Activated CD8-positive, alpha-beta T cell treated with anti-CD3 and anti-CD28 coated beads for 36 hours (primary cell): Measurements from ENCODE around the gene SNX15. TPM values are rescaled to one million over a fixed set of nuclear protein-coding genes. Genes with fewer than 3 reads are reported as not detected.

Experiments used
- ATAC-seq: fragments of 200-7000 bp; cut with Tn5 transposase; one replicate; pipeline ENCODE4 v1.10.0; 2021; ENCODE audit warnings: mild to moderate bottlenecking, moderate library complexity
- CTCF ChIA-PET: fragments of 350-600 bp; sonication (Branson Sonifier 250); formaldehyde crosslinking; loops from one replicate; lab custom pipeline; 2021; ENCODE audit warnings: antibody characterized with exemption; lab: Charles Lee
- POLR2A ChIA-PET: fragments of 350-600 bp; sonication (Branson Sonifier 250); formaldehyde crosslinking; loops from one replicate; lab custom pipeline; 2021; ENCODE audit warnings: antibody characterized with exemption; lab: Charles Lee
- DNase-seq: peaks from one replicate; pipeline ENCODE4 v3.0.0-alpha.2; 2020
- H3K27ac Mint-ChIP-seq: one replicate; pipeline ENCODE4 v1.8.0; 2021; ENCODE audit warnings: mild to moderate bottlenecking, mixed read lengths
- H3K27me3 Mint-ChIP-seq: one replicate; pipeline ENCODE4 v1.8.0; 2021; ENCODE audit warnings: mixed read lengths
- H3K36me3 Mint-ChIP-seq: one replicate; pipeline ENCODE4 v1.8.0; 2021; ENCODE audit warnings: low read depth, mixed read lengths
- H3K4me1 Mint-ChIP-seq: one replicate; pipeline ENCODE4 v1.8.0; 2021; ENCODE audit warnings: low read depth, mixed read lengths
- H3K4me3 Mint-ChIP-seq: one replicate; pipeline ENCODE4 v1.8.0; 2021; ENCODE audit warnings: mild to moderate bottlenecking, moderate library complexity, mixed read lengths
- H3K9me3 Mint-ChIP-seq: one replicate; pipeline ENCODE4 v1.8.0; 2021; ENCODE audit warnings: mixed read lengths
- intact Hi-C: fragments of 100-400 bp; cut with micrococcal nuclease; formaldehyde crosslinking; loops from one replicate; pipeline ENCODE4 v1.10.0; 2022
- total RNA-seq, 2 experiments: library from RNA; stranded (reverse); gene quantifications; one replicate each; pipeline ENCODE4 v1.2.3, GENCODE V29; 2021
- TF ChIP-seq, protein P1 (sequence below): fragments of 200-600 bp; IDR thresholded peaks from one replicate; pipeline ENCODE4 v1.8.0; 2022; ENCODE audit warnings: antibody characterized with exemption, mild to moderate bottlenecking

Gene SNX15
- total RNA-seq, 2 experiments from 2014 or later: 4.7 to 5.7 TPM

DNA sequence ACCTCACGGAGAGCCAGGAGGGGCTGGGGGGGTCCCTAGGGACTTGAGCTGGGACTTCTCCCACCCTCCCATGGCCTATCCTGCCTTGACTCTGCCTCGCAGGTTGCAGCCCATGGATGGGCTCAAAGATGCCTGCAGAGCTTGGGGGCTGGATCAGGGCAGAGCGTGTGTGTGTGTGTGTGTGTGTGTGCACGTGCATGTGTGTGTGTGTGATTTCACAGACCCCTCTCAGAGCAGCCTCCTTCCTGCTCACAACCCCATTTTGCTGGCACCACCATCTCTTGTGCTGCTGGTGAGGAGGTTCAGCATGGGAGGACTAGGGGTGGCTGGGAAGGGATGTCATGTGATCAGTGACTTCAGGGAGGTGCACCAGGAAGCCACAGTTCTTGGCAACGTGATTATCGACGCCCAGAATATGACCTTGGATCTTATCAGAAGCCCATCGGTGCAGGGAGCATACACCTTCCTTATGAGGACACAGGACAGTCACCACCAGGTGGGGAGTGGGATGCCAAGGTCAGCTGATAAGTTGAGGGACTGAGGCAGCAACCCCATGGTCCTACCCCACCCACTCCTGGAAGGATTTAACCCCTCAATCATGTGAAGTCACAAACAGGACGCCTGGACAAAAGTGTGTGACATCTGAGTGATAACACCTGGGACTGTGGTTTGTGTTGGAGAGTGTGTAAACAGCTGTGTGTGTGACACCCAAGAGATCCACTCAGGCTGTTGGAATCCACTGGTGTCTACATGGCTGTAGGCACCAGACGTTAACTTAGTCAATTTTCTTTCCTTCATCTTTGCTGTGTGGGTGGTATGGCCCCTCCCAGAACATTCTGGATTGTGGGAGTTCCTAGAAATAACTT, 33.0 kb downstream of the SNX15 start:
- peaks cover 5% of the 10 kb centered on the region for H3K4me1 Mint-ChIP-seq
- POLR2A ChIA-PET: no interaction called here
- no peaks in the 10 kb centered on the region for H3K36me3 Mint-ChIP-seq
- no peak overlapping the region for H3K27ac Mint-ChIP-seq
- DNase-seq (no peak), ATAC-seq (no peak)
- no peak overlapping the region for H3K4me3 Mint-ChIP-seq
- no peaks in the 10 kb centered on the region for H3K27me3 Mint-ChIP-seq
- TF ChIP-seq, protein P1, sequence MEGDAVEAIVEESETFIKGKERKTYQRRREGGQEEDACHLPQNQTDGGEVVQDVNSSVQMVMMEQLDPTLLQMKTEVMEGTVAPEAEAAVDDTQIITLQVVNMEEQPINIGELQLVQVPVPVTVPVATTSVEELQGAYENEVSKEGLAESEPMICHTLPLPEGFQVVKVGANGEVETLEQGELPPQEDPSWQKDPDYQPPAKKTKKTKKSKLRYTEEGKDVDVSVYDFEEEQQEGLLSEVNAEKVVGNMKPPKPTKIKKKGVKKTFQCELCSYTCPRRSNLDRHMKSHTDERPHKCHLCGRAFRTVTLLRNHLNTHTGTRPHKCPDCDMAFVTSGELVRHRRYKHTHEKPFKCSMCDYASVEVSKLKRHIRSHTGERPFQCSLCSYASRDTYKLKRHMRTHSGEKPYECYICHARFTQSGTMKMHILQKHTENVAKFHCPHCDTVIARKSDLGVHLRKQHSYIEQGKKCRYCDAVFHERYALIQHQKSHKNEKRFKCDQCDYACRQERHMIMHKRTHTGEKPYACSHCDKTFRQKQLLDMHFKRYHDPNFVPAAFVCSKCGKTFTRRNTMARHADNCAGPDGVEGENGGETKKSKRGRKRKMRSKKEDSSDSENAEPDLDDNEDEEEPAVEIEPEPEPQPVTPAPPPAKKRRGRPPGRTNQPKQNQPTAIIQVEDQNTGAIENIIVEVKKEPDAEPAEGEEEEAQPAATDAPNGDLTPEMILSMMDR: no peak
- no peaks in the 10 kb centered on the region for H3K9me3 Mint-ChIP-seq
- intact Hi-C loops: no loop called here
- CTCF ChIA-PET: no interaction called here

DNA sequence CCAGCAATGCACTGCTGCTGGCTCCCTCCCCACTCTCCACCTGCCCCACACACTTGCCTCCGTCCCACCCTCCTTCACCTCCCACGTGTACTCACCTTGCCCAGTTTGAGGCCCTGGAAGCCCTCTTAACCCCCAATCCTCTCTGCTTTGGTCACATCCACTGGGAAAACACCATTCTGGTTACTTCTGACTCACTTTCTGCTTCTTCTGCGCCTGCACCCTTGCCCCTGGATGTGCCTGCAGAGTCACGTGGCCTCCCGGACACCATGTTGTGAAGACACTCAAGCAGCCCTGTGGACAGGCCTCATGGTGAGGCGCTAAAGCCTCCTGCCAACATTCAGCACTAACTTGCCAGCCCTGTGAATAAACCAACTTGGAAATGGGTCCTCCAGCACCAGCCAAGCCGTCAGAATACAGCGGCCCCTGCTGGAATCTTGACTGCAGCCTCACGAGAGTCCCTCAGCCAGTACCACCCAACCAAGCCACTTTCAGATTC, 33.7 kb downstream of the SNX15 start:
- Mint-ChIP-seq H3K36me3 (no peaks in the 10 kb centered on the region), H3K4me1 (peaks cover 5% of the 10 kb centered on the region), H3K27me3 (no peaks in the 10 kb centered on the region), H3K27ac (no peak overlapping the region), H3K4me3 (no peak overlapping the region), H3K9me3 (no peaks in the 10 kb centered on the region)
- CTCF ChIA-PET: no interaction called here
- peak; percentile 21 for DNase-seq
- POLR2A ChIA-PET: no interaction called here
- no peak for ATAC-seq
- intact Hi-C loops: no loop called here
- TF ChIP-seq, protein P1: no peak

DNA sequence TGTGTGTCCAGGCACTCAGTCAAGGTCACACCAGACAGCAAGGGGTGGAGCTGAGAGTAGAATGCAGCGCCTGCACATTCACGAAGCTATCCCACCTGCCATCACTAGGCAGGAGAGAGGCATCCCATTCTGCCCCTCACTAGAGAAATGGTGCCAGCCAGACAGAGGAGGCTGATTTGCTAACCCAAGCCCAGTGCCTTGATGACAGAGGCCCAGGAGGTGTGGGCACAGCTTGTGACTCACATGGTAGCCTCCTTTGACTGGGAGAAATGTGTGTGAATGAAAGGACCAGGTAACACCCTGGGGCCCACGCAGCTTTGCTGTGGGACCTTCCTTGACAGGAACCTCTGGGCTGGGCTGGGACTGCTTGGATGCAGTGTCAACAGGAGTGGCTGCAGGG, 36.3 kb downstream of the SNX15 start:
- Mint-ChIP-seq H3K4me1 (peaks cover 5% of the 10 kb centered on the region), H3K27ac (no peak overlapping the region), H3K9me3 (no peaks in the 10 kb centered on the region), H3K4me3 (no peak overlapping the region), H3K36me3 (no peaks in the 10 kb centered on the region), H3K27me3 (no peaks in the 10 kb centered on the region)
- no peak for DNase-seq
- POLR2A ChIA-PET: interaction anchor here (0.8 to 1.0 kb wide), 2 partner anchors 14 to 18 kb away, joined by 3 read pairs; no protein-coding TSS in a partner anchor
- intact Hi-C loops: no loop called here
- TF ChIP-seq, protein P1: no peak
- CTCF ChIA-PET: interaction anchor here (1.4 kb wide), 1 partner anchor 15 kb away, joined by 3 read pairs; no protein-coding TSS in a partner anchor
- no peak for ATAC-seq

DNA sequence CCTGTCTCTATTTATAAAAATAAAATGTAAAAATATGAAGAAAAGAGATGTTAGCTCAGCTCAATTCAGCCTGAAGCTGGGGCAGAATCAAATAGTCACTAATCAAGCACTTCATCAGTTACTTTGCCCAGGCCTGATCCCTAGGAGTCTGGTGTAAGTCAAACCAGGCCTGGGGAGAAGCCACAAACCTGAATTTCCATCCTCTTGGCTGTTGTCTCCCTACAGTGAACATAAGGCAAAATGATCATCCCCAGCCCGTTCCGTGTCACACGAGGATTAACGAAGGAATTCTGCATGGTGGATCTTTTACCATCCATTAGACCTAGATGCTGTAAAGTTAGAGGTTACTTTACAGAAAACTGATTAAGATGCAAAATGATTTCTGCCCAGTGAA, 37.6 kb downstream of the SNX15 start:
- no peaks in the 10 kb centered on the region for H3K36me3 Mint-ChIP-seq
- no peaks in the 10 kb centered on the region for H3K9me3 Mint-ChIP-seq
- intact Hi-C loops: no loop called here
- ChIA-PET CTCF (interaction anchor here (1.4 kb wide), 1 partner anchor 14 kb away, joined by 3 read pairs; no protein-coding TSS in a partner anchor), POLR2A (no interaction called here)
- H3K4me1 Mint-ChIP-seq: peaks cover 6% of the 10 kb centered on the region
- ATAC-seq (no peak), DNase-seq (no peak)
- H3K4me3 Mint-ChIP-seq: no peak overlapping the region
- no peaks in the 10 kb centered on the region for H3K27me3 Mint-ChIP-seq
- TF ChIP-seq, protein P1: no peak
- no peak overlapping the region for H3K27ac Mint-ChIP-seq

DNA sequence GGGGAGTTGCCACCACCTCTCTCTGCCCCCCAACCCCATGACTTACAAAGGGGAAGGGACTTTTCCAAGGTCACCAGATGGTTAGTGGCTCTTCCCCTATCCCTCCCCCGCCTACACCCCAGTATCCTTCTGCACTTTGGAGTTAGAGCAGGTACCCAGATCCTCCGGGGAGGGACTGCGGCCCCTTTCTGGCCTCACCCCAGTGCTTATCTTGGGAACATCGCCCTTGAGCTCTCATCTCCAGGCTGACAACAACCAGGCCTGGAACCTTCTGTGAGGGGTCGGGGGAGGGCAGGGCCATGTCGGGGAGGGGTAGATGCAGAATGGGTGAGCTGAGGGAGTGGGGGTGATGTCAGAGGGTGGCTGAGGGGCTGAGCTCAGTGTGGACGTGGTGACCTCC, 38.6 kb downstream of the SNX15 start:
- ChIA-PET POLR2A (interaction anchor here (2.0 kb wide), 1 partner anchor 12 kb away, joined by 6 read pairs; no protein-coding TSS in a partner anchor), CTCF (no interaction called here)
- no peaks in the 10 kb centered on the region for H3K27me3 Mint-ChIP-seq
- intact Hi-C loops: no loop called here
- TF ChIP-seq, protein P1: no peak
- no peak overlapping the region for H3K27ac Mint-ChIP-seq
- no peak overlapping the region for H3K4me3 Mint-ChIP-seq
- H3K9me3 Mint-ChIP-seq: no peaks in the 10 kb centered on the region
- ATAC-seq (no peak), DNase-seq (no peak)
- H3K36me3 Mint-ChIP-seq: no peaks in the 10 kb centered on the region
- peaks cover 4% of the 10 kb centered on the region for H3K4me1 Mint-ChIP-seq
